Liver (tissue), 9 donors: ENCODE measurements around the gene TPGS1. TPM values are rescaled to one million over a fixed set of nuclear protein-coding genes. Genes with fewer than 3 reads are reported as not detected.

ENCODE experiments used
- DNase-seq: peaks from one replicate; pipeline ENCODE4 v3.0.0-alpha.2; 2017; ENCODE audit warnings: low spot score
- H3K27ac ChIP-seq, 2 donors: one replicate each; pipeline ENCODE4 v1.7.0; 2013; ENCODE audit warnings: inconsistent platforms in 2 of 2, low read length in 2 of 2, control low read depth in 1 of 2, low read depth in 1 of 2, mild to moderate bottlenecking in 1 of 2
- H3K27me3 ChIP-seq, 4 donors: one replicate each; pipeline versions ENCODE4 v1.6.1 to v1.7.0; 2013; ENCODE audit warnings: low read length in 3 of 4, inconsistent platforms in 1 of 4, mild to moderate bottlenecking in 1 of 4, moderate library complexity in 1 of 4; ENCODE audit not compliant: control insufficient read depth in 4 of 4, insufficient read depth in 4 of 4
- H3K36me3 ChIP-seq, 4 donors: one replicate each; pipeline versions ENCODE4 v1.6.1 to v1.7.0; 2013; ENCODE audit warnings: low read length in 3 of 4, mild to moderate bottlenecking in 3 of 4, low read depth in 1 of 4, moderate library complexity in 1 of 4; ENCODE audit not compliant: control insufficient read depth in 4 of 4, insufficient read depth in 3 of 4
- H3K4me1 ChIP-seq, 4 donors: one replicate each; pipeline versions ENCODE4 v1.6.1 to v1.7.0; 2013; ENCODE audit warnings: low read length in 3 of 4, mild to moderate bottlenecking in 3 of 4, moderate library complexity in 1 of 4; ENCODE audit not compliant: control insufficient read depth in 4 of 4, insufficient read depth in 4 of 4
- H3K4me3 ChIP-seq, 3 donors: one replicate each; pipeline versions ENCODE4 v1.6.1 to v1.7.0; 2013; ENCODE audit warnings: low read length in 3 of 3, control low read depth in 1 of 3, low read depth in 1 of 3, mild to moderate bottlenecking in 1 of 3
- H3K9ac ChIP-seq, 2 donors: one replicate each; pipeline ENCODE4 v1.7.0; 2013; ENCODE audit warnings: low read length in 2 of 2, mild to moderate bottlenecking in 2 of 2, moderate library complexity in 2 of 2, control low read depth in 1 of 2, low read depth in 1 of 2
- H3K9me3 ChIP-seq, 4 donors: one replicate each; pipeline versions ENCODE4 v1.6.1 to v1.7.0; 2013; ENCODE audit warnings: low read length in 3 of 4; ENCODE audit not compliant: control insufficient read depth in 4 of 4
- CTCF ChIP-seq: fragments of 150-350 bp; IDR thresholded peaks from 2 replicates; pipeline ENCODE4 v1.5.1; 2017; ENCODE audit warnings: improper control_type of control experiment, low read depth, low read length; ENCODE audit not compliant: missing input control
- FOXA2 ChIP-seq: IDR thresholded peaks from 2 replicates; pipeline ENCODE4 v1.6.1; 2016; ENCODE audit warnings: antibody characterized with exemption
- GABPA ChIP-seq, 2 donors: IDR thresholded peaks in 1 of 2; conservative IDR thresholded peaks in 1 of 2; 2 replicates each; pipeline ENCODE4 v1.6.1; 2016; ENCODE audit warnings: antibody characterized with exemption in 2 of 2, mild to moderate bottlenecking in 1 of 2, moderate library complexity in 1 of 2
- HNF4A ChIP-seq, 2 donors: conservative IDR thresholded peaks; 2 replicates each; pipeline ENCODE4 v1.6.1; 2016; ENCODE audit warnings: antibody characterized with exemption in 2 of 2, mild to moderate bottlenecking in 2 of 2
- HNF4G ChIP-seq: IDR thresholded peaks from 2 replicates; pipeline ENCODE4 v1.6.1; 2016; ENCODE audit warnings: antibody characterized with exemption
- JUND ChIP-seq, 2 donors: IDR thresholded peaks; 2 replicates each; pipeline ENCODE4 v1.6.1; 2016; ENCODE audit warnings: antibody characterized with exemption in 2 of 2
- NR2F2 ChIP-seq: IDR thresholded peaks from 2 replicates; pipeline ENCODE4 v1.6.1; 2016; ENCODE audit warnings: antibody characterized with exemption
- RAD21 ChIP-seq, 2 donors: IDR thresholded peaks; 2 replicates each; pipeline ENCODE4 v1.6.1; 2016; ENCODE audit warnings: antibody characterized with exemption in 2 of 2, mild to moderate bottlenecking in 2 of 2
- RXRA ChIP-seq, 2 donors: IDR thresholded peaks; 2 replicates each; pipeline ENCODE4 v1.6.1; 2017 to 2018; ENCODE audit warnings: antibody characterized with exemption in 2 of 2, mild to moderate bottlenecking in 1 of 2
- YY1 ChIP-seq: IDR thresholded peaks from 2 replicates; pipeline ENCODE4 v1.6.1; 2016; ENCODE audit warnings: antibody characterized with exemption, mild to moderate bottlenecking
- WGBS: extraction: QIAGEN DNeasy Blood & Tissue Kit; methylation state at CpG from one replicate; pipeline ENCODE4 v1.1.7; 2013; 5-methylcytosine and 5-hydroxymethylcytosine counted together
- polyA plus RNA-seq, 2 donors: library from polyadenylated mRNA; stranded (reverse) in 1 of 2; unstranded in 1 of 2; fragments of 200-250 nt in 1 of 2; fragments of >200 nt in 1 of 2; fragmentation: Nextera tagmentation in 1 of 2; extraction: Ambion mirVana in 1 of 2; gene quantifications; one replicate each; pipeline versions ENCODE4 v1.2.1 to v1.2.3, GENCODE V29; 2013 to 2015
- total RNA-seq, 2 donors: library from RNA; depleted of rRNA; stranded (reverse); fragments of >200 nt; gene quantifications; one replicate each; pipeline ENCODE4 v1.2.3, GENCODE V29; 2014
- TF ChIP-seq, protein P1 (sequence below): IDR thresholded peaks from 2 replicates; pipeline ENCODE4 v1.6.1; 2016; ENCODE audit warnings: antibody characterized with exemption
- donor health status: healthy.
- donor health status: healthy.
- donor health status: healthy.
- donor health status: healthy.
- donor health status: healthy.

TPGS1 gene
- total and polyA plus RNA-seq, 4 donors = 1.7 to 15.5 (median 14.7) TPM

DNA sequence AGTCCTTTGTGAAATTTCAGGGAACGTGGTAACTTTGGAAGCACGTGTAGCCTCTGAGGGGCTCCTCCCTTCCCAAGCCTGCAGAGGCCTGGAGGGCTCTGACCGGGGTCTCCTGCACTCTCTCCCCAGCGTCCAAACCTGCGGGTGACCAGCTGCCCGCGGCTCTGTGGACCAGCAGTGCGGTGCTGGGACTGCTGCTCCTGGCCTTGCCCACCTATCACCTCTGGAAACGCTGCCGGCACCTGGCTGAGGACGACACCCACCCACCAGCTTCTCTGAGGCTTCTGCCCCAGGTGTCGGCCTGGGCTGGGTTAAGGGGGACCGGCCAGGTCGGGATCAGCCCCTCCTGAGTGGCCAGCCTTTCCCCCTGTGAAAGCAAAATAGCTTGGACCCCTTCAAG lies 2.7 kb upstream of the TPGS1 start:
- WGBS = 92% methylated on average over 14 of the region's 14 CpGs
- DNase-seq = no peak
- Histone ChIP-seq H3K27me3 (no peaks in the 10 kb centered on the region), H3K27ac (no peak overlapping the region), H3K36me3 (peaks cover 0 to 1% (median 0%) of the 10 kb centered on the region in 4 donors), H3K4me1 (peaks cover 6 to 18% (median 13%) of the 10 kb centered on the region in 4 donors), H3K9me3 (no peaks in the 10 kb centered on the region), H3K4me3 (no peak overlapping the region), H3K9ac (no peak overlapping the region)
- TF ChIP-seq HNF4G = no peak
- TF ChIP-seq GABPA (IDR thresholded peaks at IDR 0.05 in 1 of 2, conservative IDR thresholded peaks at IDR 0.05 in 1 of 2) = no peak
- TF ChIP-seq JUND (IDR thresholded peaks at IDR 0.05) = no peak
- no peak for TF ChIP-seq NR2F2
- no peak for TF ChIP-seq HNF4A (conservative IDR thresholded peaks at IDR 0.05)
- no peak for TF ChIP-seq CTCF
- no peak for TF ChIP-seq RAD21 (IDR thresholded peaks at IDR 0.05)
- TF ChIP-seq YY1 = no peak
- no peak for TF ChIP-seq FOXA2

GRCh38 chr19:506404-507285 lies 652 bp upstream of the TPGS1 start:
- peak overlapping the region; percentile 62 to 99 (median 94) for H3K4me3 ChIP-seq
- H3K27me3 ChIP-seq = no peaks in the 10 kb centered on the region
- H3K4me1 ChIP-seq = peaks cover 6 to 23% (median 15%) of the 10 kb centered on the region in 4 donors
- TF ChIP-seq RAD21 (IDR thresholded peaks at IDR 0.05) (peak; percentile 76 to 86), CTCF (peak; percentile 96), GABPA (IDR thresholded peaks at IDR 0.05 in 1 of 2, conservative IDR thresholded peaks at IDR 0.05 in 1 of 2) (no peak), NR2F2 (peak; percentile 25), RXRA (IDR thresholded peaks at IDR 0.05) (peak in 1 of 2 donors; percentile 4), HNF4G (no peak)
- TF ChIP-seq, protein P1, sequence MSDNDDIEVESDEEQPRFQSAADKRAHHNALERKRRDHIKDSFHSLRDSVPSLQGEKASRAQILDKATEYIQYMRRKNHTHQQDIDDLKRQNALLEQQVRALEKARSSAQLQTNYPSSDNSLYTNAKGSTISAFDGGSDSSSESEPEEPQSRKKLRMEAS = peak; percentile 8
- peak overlapping the region; percentile 15 to 78 for H3K9ac ChIP-seq
- peak; percentile 93 for DNase-seq
- 7% methylated on average over 48 of the region's 48 CpGs for WGBS
- no peaks in the 10 kb centered on the region for H3K9me3 ChIP-seq
- H3K36me3 ChIP-seq = peaks cover 0 to 1% (median 0%) of the 10 kb centered on the region in 4 donors
- H3K27ac ChIP-seq = peak overlapping the region; percentile 65 to 70
